Activated gamma-delta T cell treated with Interleukin-2 at 50 U/mL for 16 hours (primary cell): ENCODE data around the gene KRTAP5-8.
"Not testable (repeated sequence)": the region's sequence is repeated elsewhere in the genome, so short reads cannot be mapped to it uniquely, and the experiment has no call there.

Source experiments
- DNase-seq: peaks from one replicate; pipeline ENCODE4 v3.0.0-alpha.2; 2020

The KRTAP5-8 gene

GRCh38 chr11:71537977-71538665 lies at the start of gene KRTAP5-8:
TSS of gene KRTAP5-8 (plus strand) at chr11:71538025. CDS start at chr11:71538056, 31 bp downstream.
- DNase-seq = not testable (repeated sequence)

GRCh38 chr11:71488681-71489270 lies 49.0 kb upstream of the KRTAP5-8 start:
- DNase-seq = no peak

GRCh38 chr11:71489311-71490043 lies 48.3 kb upstream of the KRTAP5-8 start:
- DNase-seq = no peak

GRCh38 chr11:71490044-71490730 lies 47.6 kb upstream of the KRTAP5-8 start:
- no peak for DNase-seq

- DNase-seq = no peak
Observed at GRCh38 chr11:71490731-71491390, 47.0 kb upstream of the KRTAP5-8 start.

- no peak for DNase-seq
Observed at GRCh38 chr11:71491531-71491930, 46.3 kb upstream of the KRTAP5-8 start.

GRCh38 chr11:71491940-71492339 lies 45.9 kb upstream of the KRTAP5-8 start:
- DNase-seq = no peak

GRCh38 chr11:71495286-71496230 lies 42.3 kb upstream of the KRTAP5-8 start:
- no peak for DNase-seq

- DNase-seq = no peak
Observed at GRCh38 chr11:71496421-71496820, 41.4 kb upstream of the KRTAP5-8 start.

GRCh38 chr11:71498091-71498490 lies 39.7 kb upstream of the KRTAP5-8 start:
- DNase-seq = no peak

- DNase-seq = no peak
Observed at GRCh38 chr11:71499125-71499524, 38.7 kb upstream of the KRTAP5-8 start.

- no peak for DNase-seq
Observed at GRCh38 chr11:71499546-71499945, 38.3 kb upstream of the KRTAP5-8 start.

- DNase-seq = no peak
Observed at GRCh38 chr11:71500601-71501021, 37.2 kb upstream of the KRTAP5-8 start.

- no peak for DNase-seq
Observed at GRCh38 chr11:71501071-71501985, 36.5 kb upstream of the KRTAP5-8 start.

GRCh38 chr11:71502026-71502425 lies 35.8 kb upstream of the KRTAP5-8 start:
- no peak for DNase-seq

- DNase-seq = no peak
Observed at GRCh38 chr11:71502871-71503435, 34.9 kb upstream of the KRTAP5-8 start.

- DNase-seq = no peak
Observed at GRCh38 chr11:71504531-71504930, 33.3 kb upstream of the KRTAP5-8 start.

GRCh38 chr11:71505001-71505400 lies 32.8 kb upstream of the KRTAP5-8 start:
- DNase-seq = no peak

- no peak for DNase-seq
Observed at GRCh38 chr11:71505781-71506180, 32.0 kb upstream of the KRTAP5-8 start.

- no peak for DNase-seq
Observed at GRCh38 chr11:71507102-71507501, 30.7 kb upstream of the KRTAP5-8 start.
